Upper lobe of left lung (tissue), 6 donors: ENCODE data around the gene PIK3R3. TPM values are rescaled to one million over a fixed set of nuclear protein-coding genes. Genes with fewer than 3 reads are reported as not detected.

Source experiments
- ATAC-seq, 2 donors: fragments of 200-7000 bp; cut with Tn5 transposase; one replicate each; pipeline ENCODE4 v1.9.1; 2022; ENCODE audit warnings: mild to moderate bottlenecking in 2 of 2, moderate library complexity in 2 of 2; ENCODE audit not compliant: low FRiP score in 2 of 2
- DNase-seq, 2 donors: peaks; one replicate each; pipeline ENCODE4 v3.0.0-alpha.2; 2019 to 2020
- H3K27ac ChIP-seq, 4 donors: fragments of 200-600 bp; sonication (generic); one replicate each; pipeline ENCODE4 v1.5.1; 2016 to 2019
- H3K27me3 ChIP-seq, 4 donors: fragments of 200-600 bp; sonication (generic); one replicate each; pipeline ENCODE4 v1.5.1; 2017 to 2019
- H3K36me3 ChIP-seq, 4 donors: fragments of 200-600 bp; sonication (generic); one replicate each; pipeline ENCODE4 v1.5.1; 2016 to 2019
- H3K4me1 ChIP-seq, 4 donors: fragments of 200-600 bp; sonication (generic); one replicate each; pipeline ENCODE4 v1.5.1; 2018 to 2019
- H3K4me3 ChIP-seq, 4 donors: fragments of 200-600 bp; sonication (generic); one replicate each; pipeline ENCODE4 v1.5.1; 2017 to 2019; ENCODE audit warnings: mild to moderate bottlenecking in 2 of 4, moderate library complexity in 1 of 4
- H3K9me3 ChIP-seq, 4 donors: fragments of 200-600 bp; sonication (generic); one replicate each; pipeline ENCODE4 v1.5.1; 2018 to 2019
- CTCF ChIP-seq, 6 experiments: fragments of 450-650 bp in 4 of 6; fragments of 200-600 bp in 2 of 6; sonication (generic) in 2 of 6; IDR thresholded peaks; one replicate each; pipeline ENCODE4 v1.5.1; 2016 to 2019; ENCODE audit warnings: antibody characterized with exemption in 6 of 6
- EP300 ChIP-seq, 4 donors: sonication (generic); formaldehyde crosslinking; IDR thresholded peaks; one replicate each; pipeline ENCODE4 v1.5.1; 2017; ENCODE audit warnings: antibody characterized with exemption in 4 of 4, control low read depth in 2 of 4
- POLR2A ChIP-seq, 4 donors: fragments of 450-650 bp; IDR thresholded peaks; one replicate each; pipeline ENCODE4 v1.5.1; 2016 to 2017; ENCODE audit warnings: antibody characterized with exemption in 4 of 4, mild to moderate bottlenecking in 2 of 4
- POLR2AphosphoS5 ChIP-seq, 2 donors: sonication (generic); formaldehyde crosslinking; IDR thresholded peaks; one replicate each; pipeline ENCODE4 v1.5.1; 2017; ENCODE audit warnings: antibody characterized with exemption in 2 of 2
- WGBS, 2 donors: methylation state at CpG; one replicate each; pipeline ENCODE4 v1.1.5; 2017 to 2018; 5-methylcytosine and 5-hydroxymethylcytosine counted together
- total RNA-seq, 6 donors: library from RNA; depleted of rRNA in 4 of 6; stranded (reverse); fragments of >200 nt in 4 of 6; gene quantifications; one replicate each; pipeline versions ENCODE4 v1.1.0 to v1.2.1, GENCODE V29; 2016 to 2021
- donor health status: DM: no; HTN: no; CAD: no; lungs with moderate emphysema.
- donor health status: DM: no; HTN: yes; CAD: no; lungs with severe emphysema.

The PIK3R3 gene
- total RNA-seq, 6 donors from 2014 or later, result 11.2 to 43.7 (median 33.0) TPM

GRCh38 chr1:46087891-46088290, 44.5 kb downstream of the PIK3R3 start:
- H3K36me3 ChIP-seq, result no peaks in the 10 kb centered on the region
- DNase-seq (no peak), ATAC-seq (no peak)
- H3K4me1 ChIP-seq, result peaks cover 0 to 6% (median 0%) of the 10 kb centered on the region in 4 donors
- 93 to 95% methylated on average over 1 of the region's 1 CpG for WGBS, 2 donors
- no peak for TF ChIP-seq EP300 (IDR thresholded peaks at IDR 0.05)
- no peak for TF ChIP-seq POLR2A (IDR thresholded peaks at IDR 0.05)
- TF ChIP-seq POLR2AphosphoS5 (IDR thresholded peaks at IDR 0.05), result no peak
- TF ChIP-seq CTCF (IDR thresholded peaks at IDR 0.05), result no peak
- no peak overlapping the region for H3K4me3 ChIP-seq
- H3K27me3 ChIP-seq, result no peaks in the 10 kb centered on the region
- peak overlapping the region in 1 of 4 donors; percentile 20 for H3K27ac ChIP-seq
- H3K9me3 ChIP-seq, result no peaks in the 10 kb centered on the region

GRCh38 chr1:46086576-46086975, 45.9 kb downstream of the PIK3R3 start:
- Histone ChIP-seq H3K27ac (no peak overlapping the region), H3K4me3 (no peak overlapping the region), H3K36me3 (no peaks in the 10 kb centered on the region), H3K27me3 (no peaks in the 10 kb centered on the region), H3K4me1 (peaks cover 0 to 9% (median under 1%) of the 10 kb centered on the region in 4 donors), H3K9me3 (no peaks in the 10 kb centered on the region)
- no peak for ATAC-seq
- TF ChIP-seq CTCF (IDR thresholded peaks at IDR 0.05) (no peak), POLR2A (IDR thresholded peaks at IDR 0.05) (no peak), POLR2AphosphoS5 (IDR thresholded peaks at IDR 0.05) (no peak), EP300 (IDR thresholded peaks at IDR 0.05) (no peak)
- 93 to 99% methylated on average over 5 of the region's 5 CpGs for WGBS, 2 donors
- DNase-seq, result no peak

DNA sequence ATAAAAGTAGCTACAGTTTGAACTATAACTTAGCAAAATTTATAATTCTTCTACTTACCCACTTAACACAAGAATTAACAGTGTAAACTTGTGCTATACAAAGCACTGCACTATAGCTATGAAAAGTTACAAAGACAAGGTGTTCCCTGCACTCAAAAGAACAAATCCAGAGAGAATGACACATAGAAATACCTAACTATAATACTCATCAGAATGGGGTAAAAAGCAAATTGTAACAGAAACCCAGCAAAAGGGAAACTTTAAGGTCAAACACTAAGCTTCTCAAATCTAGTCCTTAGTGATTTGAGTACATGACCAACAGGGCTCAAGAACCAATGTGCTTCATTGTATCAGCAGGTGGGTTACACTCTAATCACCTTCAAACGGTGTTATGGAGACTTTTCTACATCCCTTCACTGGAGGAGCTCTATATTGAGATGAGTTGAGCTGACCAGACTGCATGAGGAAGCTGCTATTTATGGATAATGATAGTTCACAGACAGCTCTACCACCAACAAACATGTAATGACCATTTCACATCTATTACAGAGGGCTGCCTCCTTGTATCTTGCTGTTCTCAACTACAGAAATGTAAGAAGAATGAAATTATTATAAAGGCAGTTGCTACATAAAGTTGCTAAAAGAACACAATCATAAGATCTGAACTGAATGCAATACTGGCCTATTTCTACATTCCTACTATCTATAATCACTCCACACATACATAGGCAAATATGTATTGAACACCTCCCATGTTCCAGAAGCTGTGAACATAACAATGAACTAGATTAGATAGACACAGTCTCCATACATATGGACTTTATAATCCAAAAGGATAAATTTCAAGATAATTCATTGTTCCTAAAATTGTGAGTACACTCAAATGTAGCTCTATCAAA, 47.6 kb downstream of the PIK3R3 start:
- H3K36me3 ChIP-seq, result peaks cover 0 to 4% (median 0%) of the 10 kb centered on the region in 4 donors
- TF ChIP-seq EP300 (IDR thresholded peaks at IDR 0.05) (no peak), POLR2A (IDR thresholded peaks at IDR 0.05) (no peak), CTCF (IDR thresholded peaks at IDR 0.05) (no peak), POLR2AphosphoS5 (IDR thresholded peaks at IDR 0.05) (no peak)
- no peak overlapping the region for H3K27ac ChIP-seq
- peaks cover 0 to 9% (median 6%) of the 10 kb centered on the region in 4 donors for H3K4me1 ChIP-seq
- H3K4me3 ChIP-seq, result no peak overlapping the region
- ATAC-seq (no peak), DNase-seq (no peak)
- H3K27me3 ChIP-seq, result no peaks in the 10 kb centered on the region
- WGBS, 2 donors, result 82 to 85% methylated on average over 1 of the region's 1 CpG
- H3K9me3 ChIP-seq, result no peaks in the 10 kb centered on the region

DNA sequence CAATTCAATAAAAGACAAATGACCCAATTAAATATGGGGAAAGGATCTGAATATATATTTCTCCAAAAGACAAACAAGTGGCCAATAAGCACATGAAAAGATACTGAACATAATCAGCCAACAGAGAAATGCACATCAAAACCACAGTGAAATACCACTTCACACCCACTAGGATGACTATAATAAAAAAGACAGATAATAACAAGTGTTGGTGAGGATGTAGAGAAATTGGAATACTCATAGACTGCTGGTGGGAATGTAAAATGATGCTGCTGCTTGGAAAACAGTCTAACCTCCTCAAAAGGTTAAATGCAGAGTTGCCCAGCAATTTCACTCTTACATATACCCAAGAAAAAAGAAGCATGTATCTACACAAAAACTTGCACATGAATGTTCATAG, 48.9 kb downstream of the PIK3R3 start:
- DNase-seq, result no peak
- Histone ChIP-seq H3K4me3 (no peak overlapping the region), H3K36me3 (peaks cover 0 to 4% (median 0%) of the 10 kb centered on the region in 4 donors), H3K27me3 (no peaks in the 10 kb centered on the region), H3K9me3 (no peaks in the 10 kb centered on the region), H3K27ac (no peak overlapping the region), H3K4me1 (peaks cover 0 to 7% (median 5%) of the 10 kb centered on the region in 4 donors)
- TF ChIP-seq EP300 (IDR thresholded peaks at IDR 0.05), result no peak
- TF ChIP-seq POLR2A (IDR thresholded peaks at IDR 0.05), result no peak
- no peak for TF ChIP-seq POLR2AphosphoS5 (IDR thresholded peaks at IDR 0.05)
- no peak for TF ChIP-seq CTCF (IDR thresholded peaks at IDR 0.05)
- no peak for ATAC-seq
